Measurements from ENCODE around the gene CARM1. TPM values are rescaled to one million over a fixed set of nuclear protein-coding genes. Genes with fewer than 3 reads are reported as not detected.

Gene CARM1
- total RNA-seq, 1 experiment from 2014 or later: 63.7 TPM

DNA sequence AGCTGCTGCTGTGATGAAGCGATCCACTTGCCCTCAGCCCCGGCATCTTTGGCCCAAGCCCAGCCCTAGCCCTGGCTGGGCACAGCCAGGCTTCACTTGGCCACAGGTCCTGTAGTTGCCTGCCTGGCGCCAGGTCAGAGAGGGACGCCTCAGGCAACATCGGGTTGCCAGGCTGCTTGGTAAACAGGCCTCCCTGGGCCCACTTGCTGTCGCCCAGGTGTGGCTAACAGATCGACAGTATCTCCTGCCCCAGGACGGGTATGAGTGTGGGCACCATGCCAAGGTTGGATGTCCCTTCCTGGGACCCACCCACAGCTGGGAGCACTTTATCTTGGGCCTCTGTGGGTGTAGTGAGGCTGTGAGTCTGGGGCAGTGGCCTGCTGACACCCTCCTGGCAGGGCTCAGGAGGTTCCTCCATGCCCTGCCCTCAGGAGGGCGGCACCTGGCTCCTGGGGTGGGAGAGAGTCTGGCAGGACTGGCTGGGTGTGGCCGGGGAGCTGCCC is 27.8 kb downstream of the CARM1 start:
- peak; percentile 96 to 97 for DNase-seq
- Histone ChIP-seq H3K4me1 (replicated peaks; ENCODE audit: insufficient read depth) (peaks cover 37% of the 10 kb centered on the region), H3K27ac (peak overlapping the region; percentile 35), H3K4me3 (peak overlapping the region; percentile 8; the same call in 1 of the 2 replicates), H3K79me2 (ENCODE audit: low read depth) (peaks cover 63% of the 10 kb centered on the region), H3F3A (ENCODE audit: insufficient read depth, low read depth) (peaks cover 39% of the 10 kb centered on the region), H3K36me3 (ENCODE audit: low read depth) (peaks cover 6% of the 10 kb centered on the region; the same call in 1 of the 2 replicates), H3K27me3 (ENCODE audit: insufficient read depth, low read depth) (no peaks in the 10 kb centered on the region), H3K4me2 (peak overlapping the region; percentile 70), H2AFZ (no peak overlapping the region), H3K9me2 (ENCODE audit: insufficient read depth) (no peaks in the 10 kb centered on the region), H4K20me1 (ENCODE audit: insufficient read depth) (peaks cover 43% of the 10 kb centered on the region), H3K9me3 (ENCODE audit: insufficient read depth, low read depth) (no peaks in the 10 kb centered on the region)
- no peak for TF ChIP-seq EZH2 (IDR thresholded peaks at IDR 0.05; ENCODE audit: low read depth)
- TF ChIP-seq, protein P1, sequence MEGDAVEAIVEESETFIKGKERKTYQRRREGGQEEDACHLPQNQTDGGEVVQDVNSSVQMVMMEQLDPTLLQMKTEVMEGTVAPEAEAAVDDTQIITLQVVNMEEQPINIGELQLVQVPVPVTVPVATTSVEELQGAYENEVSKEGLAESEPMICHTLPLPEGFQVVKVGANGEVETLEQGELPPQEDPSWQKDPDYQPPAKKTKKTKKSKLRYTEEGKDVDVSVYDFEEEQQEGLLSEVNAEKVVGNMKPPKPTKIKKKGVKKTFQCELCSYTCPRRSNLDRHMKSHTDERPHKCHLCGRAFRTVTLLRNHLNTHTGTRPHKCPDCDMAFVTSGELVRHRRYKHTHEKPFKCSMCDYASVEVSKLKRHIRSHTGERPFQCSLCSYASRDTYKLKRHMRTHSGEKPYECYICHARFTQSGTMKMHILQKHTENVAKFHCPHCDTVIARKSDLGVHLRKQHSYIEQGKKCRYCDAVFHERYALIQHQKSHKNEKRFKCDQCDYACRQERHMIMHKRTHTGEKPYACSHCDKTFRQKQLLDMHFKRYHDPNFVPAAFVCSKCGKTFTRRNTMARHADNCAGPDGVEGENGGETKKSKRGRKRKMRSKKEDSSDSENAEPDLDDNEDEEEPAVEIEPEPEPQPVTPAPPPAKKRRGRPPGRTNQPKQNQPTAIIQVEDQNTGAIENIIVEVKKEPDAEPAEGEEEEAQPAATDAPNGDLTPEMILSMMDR (conservative IDR thresholded peaks at IDR 0.05): no peak
- ChIA-PET CTCF (interaction anchor here (0.6 to 1.3 kb wide), 6 partner anchors 19 to 640 kb away, joined by 3 to 8 read pairs (median 5); no protein-coding TSS in a partner anchor), POLR2A (ENCODE audit: unreplicated experiment) (interaction anchor here (0.6 to 1.2 kb wide), 4 partner anchors 30 to 655 kb away, joined by 4 to 27 read pairs (median 8); partner anchors contain the start of gene LDLR)
- intact Hi-C loops (cut with micrococcal nuclease; ENCODE audit: unreplicated experiment): loop anchor here (1.0 to 2.0 kb wide), 2 partner anchors 28 to 29 kb away; partner anchors contain the start of genes CARM1, TIMM29 and YIPF2
- no TSS peak for BruUV-seq (replicated peaks)

DNA sequence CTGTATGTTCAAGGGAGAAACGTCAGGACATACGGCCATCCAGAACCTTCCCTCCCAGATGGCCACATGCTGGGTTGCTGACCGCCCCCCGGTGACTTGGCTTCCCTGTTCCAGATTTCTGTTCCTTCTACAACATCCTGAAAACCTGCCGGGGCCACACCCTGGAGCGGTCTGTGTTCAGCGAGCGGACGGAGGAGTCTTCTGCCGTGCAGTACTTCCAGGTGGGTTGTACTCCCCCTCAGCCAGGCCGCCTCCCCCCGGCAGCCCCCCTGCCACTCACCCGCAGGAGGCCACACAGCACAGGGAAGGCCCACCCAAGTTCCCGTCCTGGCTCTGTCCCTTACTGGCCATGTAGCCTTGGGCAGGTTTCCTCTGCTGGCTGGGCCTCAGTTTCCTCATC is 36.6 kb downstream of the CARM1 start:
- CTCF ChIA-PET: no interaction called here
- H3K9me3 ChIP-seq (ENCODE audit: insufficient read depth, low read depth): no peaks in the 10 kb centered on the region

DNA sequence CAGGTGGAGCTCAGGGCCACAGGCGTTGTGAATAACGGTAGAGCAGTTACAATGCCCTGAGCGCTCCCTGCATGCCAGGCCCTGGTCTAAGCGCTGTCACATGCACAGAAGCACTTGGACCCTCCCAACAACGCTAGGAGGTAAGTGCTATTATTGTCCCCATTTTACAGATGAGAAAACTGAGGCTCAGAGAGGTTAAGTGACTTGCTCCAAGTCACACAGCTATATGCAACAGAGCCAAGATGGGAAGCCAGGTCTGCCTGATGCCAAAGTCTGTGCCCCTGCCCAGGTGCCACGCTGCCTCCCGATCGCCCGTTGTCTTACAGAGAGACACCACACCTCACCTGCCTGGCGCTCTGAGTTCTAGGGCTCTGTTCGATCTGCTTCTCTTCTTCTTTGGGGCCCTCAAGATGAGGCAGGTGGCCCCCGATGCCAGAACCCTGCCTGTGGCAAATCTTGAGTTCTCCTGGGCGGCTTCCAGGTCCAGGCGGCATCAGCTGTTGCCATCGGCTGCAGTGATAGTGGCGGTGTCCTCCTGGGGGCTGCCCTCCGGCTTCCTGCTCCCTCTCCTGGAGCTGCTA is 37.1 kb downstream of the CARM1 start:
- POLR2A ChIA-PET (ENCODE audit: unreplicated experiment): no interaction called here
- intact Hi-C loops (cut with micrococcal nuclease; ENCODE audit: unreplicated experiment): no loop called here
- no peak for DNase-seq
- peaks cover 14% of the 10 kb centered on the region; the same call in 1 of the 2 replicates for H4K20me1 ChIP-seq (ENCODE audit: insufficient read depth)
- peaks cover 12% of the 10 kb centered on the region; the same call in 1 of the 2 replicates for H3K36me3 ChIP-seq (ENCODE audit: low read depth)
- no TSS peak for BruUV-seq (replicated peaks)
- no peaks in the 10 kb centered on the region for H3K9me3 ChIP-seq (ENCODE audit: insufficient read depth, low read depth)
- CTCF ChIA-PET: no interaction called here
- peaks cover 4% of the 10 kb centered on the region; the same call in 1 of the 2 replicates for H3K79me2 ChIP-seq (ENCODE audit: low read depth)
- H3K27ac ChIP-seq: no peak overlapping the region
- no peaks in the 10 kb centered on the region for H3K9me2 ChIP-seq (ENCODE audit: insufficient read depth)
- H3K4me3 ChIP-seq: no peak overlapping the region
- no peak overlapping the region for H3K4me2 ChIP-seq
- TF ChIP-seq, protein P1 (conservative IDR thresholded peaks at IDR 0.05): no peak
- no peak for TF ChIP-seq EZH2 (IDR thresholded peaks at IDR 0.05; ENCODE audit: low read depth)
- H3K27me3 ChIP-seq (ENCODE audit: insufficient read depth, low read depth): no peaks in the 10 kb centered on the region
- H3K4me1 ChIP-seq (replicated peaks; ENCODE audit: insufficient read depth): no peaks in the 10 kb centered on the region
- H3F3A ChIP-seq (ENCODE audit: insufficient read depth, low read depth): peaks cover under 1% of the 10 kb centered on the region
- H2AFZ ChIP-seq: no peak overlapping the region

More for the DNA sequence above, 36.6 kb downstream of the CARM1 start:
- BruUV-seq (replicated peaks): no TSS peak
- peaks cover 6% of the 10 kb centered on the region for H3F3A ChIP-seq (ENCODE audit: insufficient read depth, low read depth)
- POLR2A ChIA-PET (ENCODE audit: unreplicated experiment): no interaction called here
- H3K27me3 ChIP-seq (ENCODE audit: insufficient read depth, low read depth): no peaks in the 10 kb centered on the region
- H2AFZ ChIP-seq: no peak overlapping the region
- no peak for DNase-seq
- peaks cover 9% of the 10 kb centered on the region for H3K79me2 ChIP-seq (ENCODE audit: low read depth)
- H4K20me1 ChIP-seq (ENCODE audit: insufficient read depth): peaks cover 15% of the 10 kb centered on the region; the same call in 1 of the 2 replicates
- H3K36me3 ChIP-seq (ENCODE audit: low read depth): peaks cover 18% of the 10 kb centered on the region
- H3K4me1 ChIP-seq (replicated peaks; ENCODE audit: insufficient read depth): no peaks in the 10 kb centered on the region
- H3K4me3 ChIP-seq: no peak overlapping the region
- no peak for TF ChIP-seq EZH2 (IDR thresholded peaks at IDR 0.05; ENCODE audit: low read depth)
- TF ChIP-seq, protein P1 (conservative IDR thresholded peaks at IDR 0.05): no peak
- no peak overlapping the region for H3K4me2 ChIP-seq
- no peaks in the 10 kb centered on the region for H3K9me2 ChIP-seq (ENCODE audit: insufficient read depth)
- H3K27ac ChIP-seq: no peak overlapping the region
- intact Hi-C loops (cut with micrococcal nuclease; ENCODE audit: unreplicated experiment): no loop called here
